B cell (primary cell): ENCODE data around the gene STARD3. TPM values are rescaled to one million over a fixed set of nuclear protein-coding genes. Genes with fewer than 3 reads are reported as not detected.

Source experiments
- ATAC-seq: fragments of 200-7000 bp; cut with Tn5 transposase; one replicate; pipeline ENCODE4 v1.10.0; 2021; ENCODE audit warnings: low read depth, mild to moderate bottlenecking, moderate number of reproducible peaks, moderate library complexity
- CTCF ChIA-PET: fragments of 350-600 bp; sonication (Branson Sonifier 250); formaldehyde crosslinking; loops from one replicate; lab custom pipeline; 2021; ENCODE audit warnings: antibody characterized with exemption, inconsistent platforms; lab: Charles Lee
- POLR2A ChIA-PET: fragments of 350-600 bp; sonication (Branson Sonifier 250); formaldehyde crosslinking; loops from one replicate; lab custom pipeline; 2021; ENCODE audit warnings: antibody characterized with exemption; lab: Charles Lee
- DNase-seq: peaks from one replicate; pipeline ENCODE4 v3.0.0; 2013
- H2AFZ ChIP-seq: 2 replicates; pipeline ENCODE4 v1.6.1; 2012; ENCODE audit warnings: mild to moderate bottlenecking, low read depth, low read length; ENCODE audit not compliant: insufficient read depth, poor library complexity, severe bottlenecking
- H3K27ac ChIP-seq, 2 donors: 1 replicate in 1 of 2; 2 replicates in 1 of 2; pipeline ENCODE4 v1.5.1; 2012 to 2013; ENCODE audit warnings: low read length in 2 of 2, mild to moderate bottlenecking in 2 of 2, moderate library complexity in 1 of 2
- H3K27me3 ChIP-seq, 4 experiments: fragments of 200-600 bp in 1 of 4; sonication (generic) in 1 of 4; replicated peaks in 1 of 4; 1 replicate in 2 of 4; 2 replicates in 2 of 4; pipeline versions ENCODE4 v1.6.1 to v1.7.0; 2013 to 2016; ENCODE audit warnings: low read length in 3 of 4, mild to moderate bottlenecking in 2 of 4, mixed read lengths in 1 of 4, moderate library complexity in 1 of 4; ENCODE audit not compliant: insufficient read depth in 4 of 4, control insufficient read depth in 3 of 4; ENCODE audit errors: control extremely low read depth in 1 of 4
- H3K36me3 ChIP-seq, 2 experiments: replicated peaks in 1 of 2; 1 replicate in 1 of 2; 2 replicates in 1 of 2; pipeline versions ENCODE4 v1.6.1 to v1.7.1; 2013; ENCODE audit warnings: low read length in 1 of 2; ENCODE audit not compliant: insufficient read depth in 2 of 2, control insufficient read depth in 1 of 2; ENCODE audit errors: control extremely low read depth in 1 of 2, extremely low read depth in 1 of 2
- H3K4me1 ChIP-seq, 2 donors: fragments of 200-600 bp in 1 of 2; sonication (generic) in 1 of 2; 1 replicate in 1 of 2; 2 replicates in 1 of 2; pipeline versions ENCODE4 v1.5.1 to v1.6.1; 2013 to 2017; ENCODE audit warnings: low read length in 2 of 2; ENCODE audit not compliant: control insufficient read depth in 2 of 2, insufficient read depth in 2 of 2
- H3K4me2 ChIP-seq: replicated peaks from 2 replicates; pipeline ENCODE3; 2012; ENCODE audit warnings: mild to moderate bottlenecking, low read depth, low read length; ENCODE audit not compliant: poor library complexity, severe bottlenecking
- H3K4me3 ChIP-seq, 5 experiments: fragments of 200-600 bp in 1 of 5; sonication (generic) in 1 of 5; 1 replicate in 3 of 5; 2 replicates in 2 of 5; pipeline versions ENCODE4 v1.5.1 to v1.7.0; 2011 to 2016; ENCODE audit warnings: low read length in 4 of 5, mild to moderate bottlenecking in 4 of 5, low read depth in 2 of 5, control low read depth in 1 of 5, moderate library complexity in 1 of 5; ENCODE audit not compliant: insufficient read depth in 1 of 5; ENCODE audit errors: control extremely low read depth in 1 of 5, extremely low read depth in 1 of 5
- H3K79me2 ChIP-seq: fragments of 200-600 bp; sonication (generic); one replicate; pipeline ENCODE4 v1.6.0; 2016; ENCODE audit warnings: low read length; ENCODE audit not compliant: control insufficient read depth, insufficient read depth
- H3K9ac ChIP-seq: fragments of 200-600 bp; sonication (generic); 2 replicates; pipeline ENCODE4 v1.6.1; 2017; ENCODE audit warnings: mild to moderate bottlenecking, low read length, moderate library complexity
- H3K9me3 ChIP-seq, 3 donors: one replicate each; pipeline versions ENCODE4 v1.6.1 to v1.7.1; 2013; ENCODE audit warnings: low read length in 2 of 3; ENCODE audit not compliant: control insufficient read depth in 2 of 3, insufficient read depth in 1 of 3; ENCODE audit errors: control extremely low read depth in 1 of 3
- H4K20me1 ChIP-seq: 2 replicates; pipeline ENCODE4 v1.6.0; 2012; ENCODE audit warnings: mild to moderate bottlenecking, low read length; ENCODE audit not compliant: insufficient read depth, control insufficient read depth, poor library complexity, severe bottlenecking
- H3K27ac Mint-ChIP-seq: one replicate; pipeline ENCODE4 v1.8.0; 2021; ENCODE audit warnings: mixed read lengths
- H3K27me3 Mint-ChIP-seq: one replicate; pipeline ENCODE4 v1.8.0; 2021; ENCODE audit warnings: mixed read lengths
- H3K4me1 Mint-ChIP-seq: one replicate; pipeline ENCODE4 v1.8.0; 2021; ENCODE audit warnings: mixed read lengths
- H3K4me3 Mint-ChIP-seq: one replicate; pipeline ENCODE4 v1.8.0; 2021; ENCODE audit warnings: mixed read lengths
- H3K9me3 Mint-ChIP-seq: one replicate; pipeline ENCODE4 v1.8.0; 2022; ENCODE audit warnings: mixed read lengths; ENCODE audit not compliant: insufficient read depth
- EZH2 ChIP-seq: IDR thresholded peaks from 2 replicates; pipeline ENCODE4 v1.6.1; 2012; ENCODE audit warnings: borderline replicate concordance, low read depth, mild to moderate bottlenecking, moderate library complexity, low read length; ENCODE audit not compliant: insufficient read depth, poor library complexity, severe bottlenecking
- WGBS: methylation state at CpG from one replicate; pipeline ENCODE4 v1.1.5; 2013; ENCODE audit warnings: missing lambda C conversion rate; ENCODE audit not compliant: insufficient coverage; 5-methylcytosine and 5-hydroxymethylcytosine counted together
- intact Hi-C: fragments of 100-400 bp; cut with micrococcal nuclease; formaldehyde crosslinking; loops from one replicate; pipeline ENCODE4 v1.10.0; 2022
- polyA plus RNA-seq: library from polyadenylated mRNA; depleted of rRNA; stranded (reverse); fragments of >200 nt; gene quantifications from 2 replicates; pipeline ENCODE4 v1.2.3, GENCODE V29; 2012
- total RNA-seq, 2 donors: library from RNA; stranded (reverse); fragments of 120-200 nt in 1 of 2; gene quantifications; 1 replicate in 1 of 2; 2 replicates in 1 of 2; pipeline versions ENCODE4 v1.2.3 to v1.2.4, GENCODE V29; 2013 to 2022
- TF ChIP-seq, protein P1 (sequence below): fragments of 200-600 bp; IDR thresholded peaks from one replicate; pipeline ENCODE4 v1.8.0; 2022; ENCODE audit warnings: antibody characterized with exemption, mild to moderate bottlenecking

Gene STARD3
- total and polyA plus RNA-seq, 2 donors (not counting 1 experiment from before 2014, with no cell fraction given) = 93.1 to 231 TPM

DNA sequence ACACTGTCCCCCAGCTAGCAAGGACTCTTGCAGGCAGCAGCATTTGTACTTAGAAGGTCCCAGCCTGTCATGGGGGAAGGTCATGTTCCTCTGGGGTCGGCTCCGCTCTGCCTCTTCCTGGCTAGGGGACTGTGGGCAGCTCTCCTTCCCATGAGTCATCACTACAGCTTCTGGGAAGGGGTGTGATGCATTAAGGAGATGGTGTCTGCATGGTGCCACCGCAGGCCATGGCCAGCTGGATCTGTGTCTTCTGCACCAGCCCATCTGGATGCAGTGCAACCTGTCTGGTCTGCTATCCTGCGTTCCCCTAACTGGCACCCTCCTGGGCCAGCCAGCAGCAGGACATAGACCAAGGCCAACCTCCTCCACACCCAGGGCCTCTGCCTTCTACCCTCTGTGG is 6.3 kb downstream of the STARD3 start:
- Mint-ChIP-seq H3K27ac (no peak overlapping the region), H3K4me1 (peaks cover 55% of the 10 kb centered on the region), H3K9me3 (no peaks in the 10 kb centered on the region), H3K4me3 (no peak overlapping the region), H3K27me3 (no peaks in the 10 kb centered on the region)
- 83% methylated on average over 4 of the region's 4 CpGs for WGBS
- intact Hi-C loops = no loop called here
- H3K79me2 ChIP-seq = peaks cover 97% of the 10 kb centered on the region
- no peak overlapping the region for H3K9ac ChIP-seq
- DNase-seq = no peak
- no peak for TF ChIP-seq EZH2
- TF ChIP-seq, protein P1, sequence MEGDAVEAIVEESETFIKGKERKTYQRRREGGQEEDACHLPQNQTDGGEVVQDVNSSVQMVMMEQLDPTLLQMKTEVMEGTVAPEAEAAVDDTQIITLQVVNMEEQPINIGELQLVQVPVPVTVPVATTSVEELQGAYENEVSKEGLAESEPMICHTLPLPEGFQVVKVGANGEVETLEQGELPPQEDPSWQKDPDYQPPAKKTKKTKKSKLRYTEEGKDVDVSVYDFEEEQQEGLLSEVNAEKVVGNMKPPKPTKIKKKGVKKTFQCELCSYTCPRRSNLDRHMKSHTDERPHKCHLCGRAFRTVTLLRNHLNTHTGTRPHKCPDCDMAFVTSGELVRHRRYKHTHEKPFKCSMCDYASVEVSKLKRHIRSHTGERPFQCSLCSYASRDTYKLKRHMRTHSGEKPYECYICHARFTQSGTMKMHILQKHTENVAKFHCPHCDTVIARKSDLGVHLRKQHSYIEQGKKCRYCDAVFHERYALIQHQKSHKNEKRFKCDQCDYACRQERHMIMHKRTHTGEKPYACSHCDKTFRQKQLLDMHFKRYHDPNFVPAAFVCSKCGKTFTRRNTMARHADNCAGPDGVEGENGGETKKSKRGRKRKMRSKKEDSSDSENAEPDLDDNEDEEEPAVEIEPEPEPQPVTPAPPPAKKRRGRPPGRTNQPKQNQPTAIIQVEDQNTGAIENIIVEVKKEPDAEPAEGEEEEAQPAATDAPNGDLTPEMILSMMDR = no peak
- no peak overlapping the region for H2AFZ ChIP-seq
- H3K4me2 ChIP-seq = no peak overlapping the region
- peaks cover 0 to 7% of the 10 kb centered on the region in 2 experiments for H3K36me3 ChIP-seq
- no peak overlapping the region for H3K27ac ChIP-seq
- no peak overlapping the region for H3K4me3 ChIP-seq
- ChIA-PET CTCF (interaction anchor here (0.8 to 3.7 kb wide), 3 partner anchors 9 to 25 kb away, joined by 3 to 22 read pairs (median 4); no protein-coding TSS in a partner anchor), POLR2A (no interaction called here)
- peaks cover 30 to 46% of the 10 kb centered on the region in 2 donors for H3K4me1 ChIP-seq
- H4K20me1 ChIP-seq = peaks cover 92% of the 10 kb centered on the region
- ATAC-seq = no peak
- H3K9me3 ChIP-seq = no peaks in the 10 kb centered on the region
- no peaks in the 10 kb centered on the region for H3K27me3 ChIP-seq

GRCh38 chr17:39647256-39647655 is 10.3 kb downstream of the STARD3 start:
- Histone ChIP-seq H3K36me3 (peaks cover 0 to 12% of the 10 kb centered on the region in 2 experiments), H3K9ac (no peak overlapping the region), H3K9me3 (no peaks in the 10 kb centered on the region), H3K4me3 (no peak overlapping the region), H3K27me3 (no peaks in the 10 kb centered on the region), H3K4me1 (peaks cover 0 to 10% of the 10 kb centered on the region in 2 donors), H2AFZ (no peak overlapping the region), H3K4me2 (no peak overlapping the region), H4K20me1 (peaks cover 79% of the 10 kb centered on the region), H3K27ac (no peak overlapping the region), H3K79me2 (peaks cover 72% of the 10 kb centered on the region)
- 93% methylated on average over 3 of the region's 5 CpGs for WGBS
- no peak for TF ChIP-seq EZH2
- TF ChIP-seq, protein P1 = no peak
- Mint-ChIP-seq H3K4me1 (peaks cover 40% of the 10 kb centered on the region), H3K9me3 (no peaks in the 10 kb centered on the region), H3K27me3 (no peaks in the 10 kb centered on the region), H3K27ac (no peak overlapping the region), H3K4me3 (no peak overlapping the region)
- intact Hi-C loops = no loop called here
- POLR2A ChIA-PET = no interaction called here
- no peak for DNase-seq
- CTCF ChIA-PET = interaction anchor here (1.1 to 1.6 kb wide), 4 partner anchors 13 to 333 kb away, joined by 3 to 4 read pairs (median 4); partner anchors contain the start of gene PSMD3
- ATAC-seq = no peak
